H1 (cell line): Measurements from ENCODE around the gene GABRR1. TPM values are rescaled to one million over a fixed set of nuclear protein-coding genes. Genes with fewer than 3 reads are reported as not detected.

Experiments
- CTCF ChIA-PET: fragments of 300-600 bp; sonication (Branson Sonifier 250); formaldehyde crosslinking; loops from one replicate; lab custom pipeline; 2021; ENCODE audit not compliant: partially characterized antibody; lab: Charles Lee
- POLR2A ChIA-PET: fragments of 300-600 bp; sonication (Branson Sonifier 250); formaldehyde crosslinking; loops from one replicate; lab custom pipeline; 2021; ENCODE audit warnings: inconsistent platforms; ENCODE audit not compliant: partially characterized antibody; lab: Charles Lee
- DNase-seq, 2 experiments: peaks; one replicate each; pipeline versions ENCODE4 v3.0.0 to v3.0.0-alpha.2; 2010 to 2022; ENCODE audit warnings: low spot score in 2 of 2, low read depth in 1 of 2, mixed read lengths in 1 of 2
- FAIRE-seq: peaks from 2 replicates; lab custom pipeline; 2011; peaks lifted over from hg19 to GRCh38; lab: Jason Lieb, UNC
- H2AFZ ChIP-seq: 2 replicates; pipeline ENCODE4 v1.8.1; 2012; ENCODE audit warnings: low read length, inconsistent platforms
- H2AK5ac ChIP-seq: 2 replicates; pipeline ENCODE4 v1.6.1; 2013; ENCODE audit warnings: low read depth, low read length
- H2BK120ac ChIP-seq: replicated peaks from 2 replicates; pipeline ENCODE3; 2013; ENCODE audit warnings: low read depth, low read length, inconsistent platforms
- H2BK12ac ChIP-seq: 2 replicates; pipeline ENCODE4 v1.6.1; 2013; ENCODE audit warnings: low read depth, low read length
- H2BK15ac ChIP-seq: 2 replicates; pipeline ENCODE4 v1.6.1; 2013; ENCODE audit warnings: low read length
- H2BK20ac ChIP-seq: 2 replicates; pipeline ENCODE4 v1.6.1; 2013; ENCODE audit warnings: low read length
- H2BK5ac ChIP-seq: 2 replicates; pipeline ENCODE4 v1.6.1; 2013; ENCODE audit warnings: low read depth, low read length
- H3K14ac ChIP-seq: 2 replicates; pipeline ENCODE4 v1.6.1; 2013; ENCODE audit warnings: inconsistent platforms; ENCODE audit not compliant: insufficient read length
- H3K18ac ChIP-seq: 2 replicates; pipeline ENCODE4 v1.6.1; 2013; ENCODE audit warnings: low read length; ENCODE audit errors: extremely low read depth
- H3K23ac ChIP-seq: 2 replicates; pipeline ENCODE4 v1.6.1; 2013; ENCODE audit warnings: inconsistent platforms; ENCODE audit not compliant: insufficient read length
- H3K23me2 ChIP-seq: 2 replicates; pipeline ENCODE4 v1.6.1; 2013; ENCODE audit warnings: low read depth, low read length
- H3K27ac ChIP-seq: 2 replicates; pipeline ENCODE4 v1.6.1; 2011; ENCODE audit warnings: low read depth, low read length, inconsistent platforms
- H3K27me3 ChIP-seq, 4 experiments: replicated peaks in 1 of 4; 1 replicate in 1 of 4; 2 replicates in 3 of 4; pipeline versions ENCODE4 v1.6.1 to v1.8.1; 2011 to 2013; ENCODE audit warnings: low read length in 3 of 4, mild to moderate bottlenecking in 3 of 4, inconsistent platforms in 2 of 4, mixed read lengths in 2 of 4, moderate library complexity in 1 of 4; ENCODE audit not compliant: control insufficient read depth in 3 of 4, insufficient read depth in 3 of 4; ENCODE audit errors: extremely low read depth in 1 of 4
- H3K36me3 ChIP-seq, 4 experiments: 2 replicates each; pipeline versions ENCODE4 v1.6.1 to v1.8.1; 2011 to 2013; ENCODE audit warnings: mild to moderate bottlenecking in 4 of 4, low read length in 3 of 4, moderate library complexity in 2 of 4, control low read depth in 1 of 4, inconsistent platforms in 1 of 4; ENCODE audit not compliant: insufficient read depth in 4 of 4, control insufficient read depth in 2 of 4
- H3K4ac ChIP-seq: replicated peaks from 2 replicates; pipeline ENCODE3; 2013; ENCODE audit warnings: low read length, low read depth, mixed read lengths, inconsistent platforms; ENCODE audit not compliant: insufficient read length
- H3K4me1 ChIP-seq, 4 experiments: replicated peaks in 1 of 4; 1 replicate in 1 of 4; 2 replicates in 3 of 4; pipeline versions ENCODE4 v1.6.1 to v1.8.1; 2011 to 2013; ENCODE audit warnings: low read length in 3 of 4, inconsistent platforms in 2 of 4, mixed read lengths in 1 of 4; ENCODE audit not compliant: insufficient read depth in 4 of 4, control insufficient read depth in 3 of 4
- H3K4me2 ChIP-seq, 2 experiments: 2 replicates each; pipeline versions ENCODE4 v1.6.1 to v1.8.1; 2011 to 2013; ENCODE audit warnings: low read depth in 2 of 2, low read length in 2 of 2, control low read depth in 1 of 2, inconsistent platforms in 1 of 2, mild to moderate bottlenecking in 1 of 2; ENCODE audit not compliant: insufficient read depth in 1 of 2
- H3K4me3 ChIP-seq, 4 experiments: fragments of 200-600, 300-600 bp in 1 of 4; sonication (generic), shearing (Covaris generic), sonication (Bioruptor Twin) in 1 of 4; 2 replicates each; pipeline versions ENCODE4 v1.5.1 to v1.8.1; 2011 to 2016; ENCODE audit warnings: low read length in 4 of 4, low read depth in 3 of 4, control low read depth in 2 of 4, inconsistent platforms in 2 of 4, mild to moderate bottlenecking in 2 of 4, mixed read lengths in 1 of 4, moderate library complexity in 1 of 4; ENCODE audit not compliant: insufficient read depth in 2 of 4; ENCODE audit errors: extremely low read depth in 1 of 4
- H3K56ac ChIP-seq: replicated peaks from 2 replicates; pipeline ENCODE3; 2013; ENCODE audit warnings: low read depth, mild to moderate bottlenecking, mixed read lengths, low read length, inconsistent platforms; ENCODE audit not compliant: insufficient read length
- H3K79me1 ChIP-seq: 2 replicates; pipeline ENCODE4 v1.6.1; 2013; ENCODE audit warnings: low read depth, low read length, control low read depth
- H3K79me2 ChIP-seq, 2 experiments: 2 replicates each; pipeline versions ENCODE4 v1.6.1 to v1.8.1; 2012 to 2013; ENCODE audit warnings: low read length in 2 of 2, mild to moderate bottlenecking in 2 of 2, inconsistent platforms in 1 of 2; ENCODE audit not compliant: insufficient read depth in 2 of 2, control insufficient read depth in 1 of 2
- H3K9ac ChIP-seq, 4 experiments: replicated peaks in 1 of 4; 1 replicate in 1 of 4; 2 replicates in 3 of 4; pipeline versions ENCODE4 v1.6.1 to v1.8.1; 2011 to 2013; ENCODE audit warnings: low read depth in 3 of 4, low read length in 3 of 4, control low read depth in 2 of 4, mild to moderate bottlenecking in 2 of 4, moderate library complexity in 2 of 4, inconsistent platforms in 1 of 4; ENCODE audit errors: extremely low read depth in 1 of 4
- H3K9me3 ChIP-seq, 2 experiments: 2 replicates each; pipeline versions ENCODE4 v1.6.1 to v1.8.1; 2012 to 2013; ENCODE audit warnings: mild to moderate bottlenecking in 2 of 2, moderate library complexity in 2 of 2, control low read depth in 1 of 2, inconsistent platforms in 1 of 2, low read depth in 1 of 2, low read length in 1 of 2, mixed read lengths in 1 of 2; ENCODE audit not compliant: insufficient read depth in 2 of 2
- H4K20me1 ChIP-seq, 2 experiments: replicated peaks in 1 of 2; 2 replicates each; pipeline versions ENCODE3 to v1.8.1; 2011 to 2013; ENCODE audit warnings: inconsistent platforms in 2 of 2, low read length in 2 of 2, mild to moderate bottlenecking in 1 of 2; ENCODE audit not compliant: insufficient read depth in 2 of 2, control insufficient read depth in 1 of 2
- H4K5ac ChIP-seq: 2 replicates; pipeline ENCODE4 v1.6.1; 2013; ENCODE audit warnings: low read length, low read depth, mixed read lengths, inconsistent platforms; ENCODE audit not compliant: insufficient read length
- H4K8ac ChIP-seq: 2 replicates; pipeline ENCODE4 v1.8.0; 2013; ENCODE audit warnings: mild to moderate bottlenecking, moderate library complexity, low read length, inconsistent platforms; ENCODE audit not compliant: insufficient read depth; ENCODE audit errors: extremely low read depth
- H4K91ac ChIP-seq: replicated peaks from 2 replicates; pipeline ENCODE3; 2013; ENCODE audit warnings: low read length, mixed read lengths, inconsistent platforms; ENCODE audit not compliant: insufficient read length
- HDAC2 ChIP-seq, 2 experiments: fragments of 300-600 bp in 1 of 2; sonication (generic) in 1 of 2; IDR thresholded peaks; 2 replicates each; pipeline ENCODE4 v1.6.1; 2011 to 2012; ENCODE audit warnings: low read depth in 2 of 2, low read length in 2 of 2, mild to moderate bottlenecking in 2 of 2, moderate library complexity in 2 of 2, borderline replicate concordance in 1 of 2, inconsistent platforms in 1 of 2
- JUN ChIP-seq: IDR thresholded peaks from 2 replicates; pipeline ENCODE4 v1.6.1; 2011; ENCODE audit warnings: low read depth, mild to moderate bottlenecking, improper control_type of control experiment, low read length
- SRF ChIP-seq: IDR thresholded peaks from 2 replicates; pipeline ENCODE4 v1.6.1; 2011; ENCODE audit warnings: mild to moderate bottlenecking, low read depth, low read length, moderate library complexity
- WGBS, 2 experiments: shearing (Covaris generic) in 1 of 2; methylation state at CpG; one replicate each; pipeline versions ENCODE4 v1.1.6 to v1.1.7; 2013 to 2015; ENCODE audit warnings: low lambda C conversion rate in 2 of 2, mixed read lengths in 2 of 2, inconsistent platforms in 1 of 2, low coverage in 1 of 2, missing lambda C conversion rate in 1 of 2; ENCODE audit not compliant: insufficient replicate concordance in 2 of 2, insufficient coverage in 1 of 2, insufficient read length in 1 of 2; ENCODE audit errors: extremely low coverage in 1 of 2, missing lambda C conversion rate in 1 of 2; 5-methylcytosine and 5-hydroxymethylcytosine counted together
- polyA plus RNA-seq, 7 experiments: library from polyadenylated mRNA; depleted of rRNA in 3 of 7; stranded (reverse) in 5 of 7; unstranded in 2 of 7; fragments of >200 nt in 5 of 7; fragments of 200-250 nt in 2 of 7; gene quantifications; 1 replicate in 5 of 7; 2 replicates in 1 of 7; 4 replicates in 1 of 7; pipeline versions ENCODE4 v1.2.1 to v1.2.3, GENCODE V29; 2011 to 2013; ENCODE audit warnings: missing spikeins in 2 of 7, mixed read lengths in 2 of 7
- total RNA-seq: library from RNA; stranded (reverse); fragmentation: NEBNext Ultra II Directional; extraction: Animal tissue kit (Norgen Biotek cat#: 25700); gene quantifications from 2 replicates; pipeline ENCODE4 v1.2.1, GENCODE V29; 2021
- TF ChIP-seq, protein P1 (sequence below): IDR thresholded peaks from 2 replicates; pipeline ENCODE4 v1.6.1; 2012; ENCODE audit warnings: inconsistent platforms

The GABRR1 gene
- total and polyA plus RNA-seq, 2 of the 8 experiments (the other 6 are each of a cell fraction or from before 2014, with no cell fraction given), result 0.60 to 0.63 TPM

DNA sequence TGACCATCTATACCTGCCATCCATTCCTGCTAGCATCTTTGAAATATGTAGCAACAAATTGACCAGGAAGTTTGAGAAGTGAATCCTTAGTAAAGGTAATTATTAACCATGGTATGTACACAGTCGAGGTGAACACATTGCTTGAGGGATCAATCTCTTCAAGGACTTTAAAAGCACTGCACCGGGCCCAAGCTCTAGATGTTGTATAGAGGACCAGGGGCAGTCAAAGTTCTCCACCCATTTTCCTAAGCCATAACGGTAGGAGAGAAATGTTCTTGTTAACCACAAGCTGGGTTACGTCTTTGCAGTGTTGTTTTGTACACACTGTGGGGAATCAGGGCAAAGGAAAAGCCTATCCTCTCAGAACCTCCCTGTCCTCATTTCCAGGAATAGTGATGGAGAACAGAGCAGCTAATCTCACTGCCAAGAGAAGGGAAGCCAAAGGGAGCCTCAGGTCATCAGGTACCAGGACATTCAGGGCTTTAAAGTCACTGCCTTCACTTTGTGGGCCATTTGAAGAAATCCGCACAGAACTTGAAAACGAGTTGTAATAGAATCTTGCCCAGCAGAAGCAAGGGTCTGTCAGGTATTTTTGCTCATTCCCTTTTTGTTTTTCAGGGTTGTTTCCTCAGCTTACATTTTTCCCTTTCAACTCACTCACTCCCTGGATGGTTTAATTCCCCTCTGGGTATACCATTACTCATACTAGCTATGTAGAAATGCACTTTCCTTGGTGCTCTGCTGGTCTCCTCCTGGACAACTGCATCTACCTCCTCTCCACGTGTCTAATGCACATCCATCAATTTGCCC lies 76.6 kb downstream of the GABRR1 start:
- no peak overlapping the region for H2AFZ ChIP-seq
- no peaks in the 10 kb centered on the region for H3K79me2 ChIP-seq
- H3K23ac ChIP-seq, result no peak overlapping the region
- H3K27me3 ChIP-seq, result peaks cover 7 to 20% (median 15%) of the 10 kb centered on the region in 4 experiments
- no peak overlapping the region for H2BK120ac ChIP-seq
- no peaks in the 10 kb centered on the region for H3K36me3 ChIP-seq
- no peak overlapping the region for H4K5ac ChIP-seq
- no peak overlapping the region for H2BK15ac ChIP-seq
- H3K18ac ChIP-seq, result no peak overlapping the region
- H2BK12ac ChIP-seq, result no peak overlapping the region
- no peak overlapping the region for H2BK5ac ChIP-seq
- H4K20me1 ChIP-seq, result no peaks in the 10 kb centered on the region
- H3K79me1 ChIP-seq, result no peaks in the 10 kb centered on the region
- ChIA-PET CTCF (interaction anchor here (1.1 to 5.9 kb wide), 4 partner anchors 17 to 158 kb away, joined by 3 to 36 read pairs (median 4); no protein-coding TSS in a partner anchor), POLR2A (no interaction called here)
- no peak overlapping the region for H2AK5ac ChIP-seq
- H2BK20ac ChIP-seq, result no peak overlapping the region
- H3K4me3 ChIP-seq, result no peak overlapping the region
- H3K23me2 ChIP-seq, result peaks cover 1% of the 10 kb centered on the region; the same call in 1 of the 2 replicates
- H3K4me2 ChIP-seq, result no peak overlapping the region
- 0 out of 7 replicates have a peak, but pooled peaks cover 0 to 1% (median 0%) of the 10 kb centered on the region in 4 experiments for H3K4me1 ChIP-seq
- no peaks in the 10 kb centered on the region for H3K9me3 ChIP-seq
- no peak overlapping the region for H3K56ac ChIP-seq
- H4K91ac ChIP-seq, result no peak overlapping the region
- no peak overlapping the region for H4K8ac ChIP-seq
- 78% methylated on average over 7 of the region's 7 CpGs; no CpG with 5 or more reads in 1 of the 2 experiments for WGBS, 2 experiments
- no peak for TF ChIP-seq HDAC2 (IDR thresholded peaks at IDR 0.05; ENCODE audit: borderline replicate concordance in 1 of 2, low read depth in 2 of 2, low read length in 2 of 2)
- TF ChIP-seq, protein P1, sequence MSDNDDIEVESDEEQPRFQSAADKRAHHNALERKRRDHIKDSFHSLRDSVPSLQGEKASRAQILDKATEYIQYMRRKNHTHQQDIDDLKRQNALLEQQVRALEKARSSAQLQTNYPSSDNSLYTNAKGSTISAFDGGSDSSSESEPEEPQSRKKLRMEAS, result no peak
- TF ChIP-seq JUN, result no peak
- TF ChIP-seq SRF, result no peak
- no peak overlapping the region for H3K9ac ChIP-seq
- no peak overlapping the region for H3K27ac ChIP-seq
- DNase-seq (no peak), FAIRE-seq (no peak)
- H3K14ac ChIP-seq, result no peak overlapping the region
- H3K4ac ChIP-seq, result no peak overlapping the region
